A673 (cell line): ENCODE data around the gene MOSPD3.

Experiments used
- EZH2 ChIP-seq: fragments of 200-600 bp; sonication (generic); IDR thresholded peaks from 2 replicates; pipeline ENCODE4 v1.6.1; 2017; ENCODE audit warnings: borderline replicate concordance, low read depth, mild to moderate bottlenecking, mixed read lengths, antibody characterized with exemption, low read length; ENCODE audit not compliant: poor library complexity, severe bottlenecking
- TF ChIP-seq, protein P1 (sequence below): fragments of 300-800, 200-600 bp; sonication (generic); conservative IDR thresholded peaks from 2 replicates; pipeline ENCODE4 v1.5.1; 2017; ENCODE audit warnings: low read depth, mild to moderate bottlenecking, antibody characterized with exemption, low read length, moderate library complexity, mixed read lengths

DNA sequence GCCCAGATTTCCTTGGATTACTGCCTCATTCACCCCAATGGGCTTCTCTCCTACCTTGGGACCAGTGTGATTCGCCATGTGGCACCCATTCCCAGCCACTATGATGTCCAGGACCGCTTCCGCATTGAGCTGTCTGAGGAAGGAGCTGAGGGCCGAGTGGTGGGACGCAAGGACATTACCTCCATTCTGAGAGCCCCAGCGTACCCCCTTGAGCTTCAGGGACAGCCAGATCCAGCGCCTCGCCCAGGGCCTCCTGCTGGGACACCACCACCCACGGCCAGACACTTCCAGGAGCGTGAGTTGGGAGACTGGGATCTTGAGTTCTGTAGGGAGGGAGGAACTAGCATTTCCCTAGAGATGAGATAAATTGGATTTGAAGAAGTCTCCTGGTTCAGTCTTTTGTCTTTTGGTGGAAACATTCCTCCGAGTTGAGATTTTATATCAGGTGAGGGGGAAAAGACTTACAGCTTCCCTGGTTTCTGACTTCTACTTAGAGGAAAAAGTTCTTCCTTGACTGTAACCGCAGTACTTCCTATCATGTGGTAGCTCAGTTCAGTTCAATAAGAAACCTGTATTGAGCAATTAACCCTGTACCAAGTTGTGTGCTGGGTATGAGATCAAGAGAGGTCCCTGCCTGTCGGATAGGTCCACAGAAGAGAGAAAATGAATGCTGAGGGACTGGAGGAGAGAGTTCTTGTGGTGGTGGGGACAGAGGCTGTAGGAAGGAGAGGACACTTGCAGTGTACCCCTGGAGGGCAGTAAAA lies 1.3 kb downstream of the MOSPD3 start:
- TF ChIP-seq, protein P1, sequence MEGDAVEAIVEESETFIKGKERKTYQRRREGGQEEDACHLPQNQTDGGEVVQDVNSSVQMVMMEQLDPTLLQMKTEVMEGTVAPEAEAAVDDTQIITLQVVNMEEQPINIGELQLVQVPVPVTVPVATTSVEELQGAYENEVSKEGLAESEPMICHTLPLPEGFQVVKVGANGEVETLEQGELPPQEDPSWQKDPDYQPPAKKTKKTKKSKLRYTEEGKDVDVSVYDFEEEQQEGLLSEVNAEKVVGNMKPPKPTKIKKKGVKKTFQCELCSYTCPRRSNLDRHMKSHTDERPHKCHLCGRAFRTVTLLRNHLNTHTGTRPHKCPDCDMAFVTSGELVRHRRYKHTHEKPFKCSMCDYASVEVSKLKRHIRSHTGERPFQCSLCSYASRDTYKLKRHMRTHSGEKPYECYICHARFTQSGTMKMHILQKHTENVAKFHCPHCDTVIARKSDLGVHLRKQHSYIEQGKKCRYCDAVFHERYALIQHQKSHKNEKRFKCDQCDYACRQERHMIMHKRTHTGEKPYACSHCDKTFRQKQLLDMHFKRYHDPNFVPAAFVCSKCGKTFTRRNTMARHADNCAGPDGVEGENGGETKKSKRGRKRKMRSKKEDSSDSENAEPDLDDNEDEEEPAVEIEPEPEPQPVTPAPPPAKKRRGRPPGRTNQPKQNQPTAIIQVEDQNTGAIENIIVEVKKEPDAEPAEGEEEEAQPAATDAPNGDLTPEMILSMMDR: no peak
- TF ChIP-seq EZH2: no peak
